ENCODE results near the gene PCK2. TPM values are rescaled to one million over a fixed set of nuclear protein-coding genes. Genes with fewer than 3 reads are reported as not detected.

PCK2 gene
- total RNA-seq, 1 donor from 2014 or later, result 62.7 TPM

DNA sequence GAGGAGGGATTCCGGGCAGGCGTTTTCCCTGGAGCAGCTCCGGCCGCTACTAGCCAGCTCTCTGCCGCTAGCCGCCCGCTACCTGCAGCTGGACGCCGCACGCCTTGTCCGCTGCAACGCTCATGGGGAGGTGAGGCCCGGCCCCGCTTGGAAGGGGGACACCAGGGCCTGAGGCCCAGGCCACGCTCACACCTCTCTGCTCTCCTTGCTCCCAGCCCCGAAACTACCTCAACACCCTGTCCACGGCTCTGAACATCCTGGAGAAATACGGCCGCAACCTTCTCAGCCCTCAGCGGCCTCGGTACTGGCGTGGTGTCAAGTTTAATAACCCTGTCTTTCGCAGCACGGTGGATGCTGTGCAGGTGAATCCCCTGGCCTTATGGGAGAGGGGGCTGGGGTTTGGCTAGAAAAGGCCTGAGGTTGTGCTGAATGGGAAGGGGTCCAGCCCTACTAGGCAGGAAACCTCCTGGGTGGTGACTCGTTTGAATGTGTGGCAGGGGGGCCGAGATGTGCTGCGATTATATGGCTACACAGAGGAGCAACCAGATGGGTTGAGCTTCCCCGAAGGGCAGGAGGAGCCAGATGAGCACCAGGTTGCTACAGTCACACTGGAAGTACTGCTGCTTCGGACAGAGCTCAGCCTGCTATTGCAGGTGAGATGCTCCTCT, 53.8 kb downstream of the PCK2 start:
- DNase-seq (ENCODE audit: low spot score), result no peak
- H3K27me3 Mint-ChIP-seq (ENCODE audit: low read depth), result no peaks in the 10 kb centered on the region
- H3K4me1 Mint-ChIP-seq (ENCODE audit: low read depth), result peaks cover 40% of the 10 kb centered on the region
- H3K36me3 Mint-ChIP-seq (ENCODE audit: low read depth), result peaks cover 82% of the 10 kb centered on the region
- intact Hi-C loops (cut with micrococcal nuclease), result loop anchor here (1.0 to 2.0 kb wide), 4 partner anchors 12 to 41 kb away; partner anchors contain the start of genes DCAF11, IPO4, IRF9 and NRL
- peak overlapping the region; percentile 100 for H3K4me3 Mint-ChIP-seq (ENCODE audit: low read depth)
- H3K27ac Mint-ChIP-seq, result peak overlapping the region; percentile 69
- no peaks in the 10 kb centered on the region for H3K9me3 Mint-ChIP-seq

- H3K4me1 Mint-ChIP-seq (ENCODE audit: low read depth), result peaks cover 30% of the 10 kb centered on the region
- H3K9me3 Mint-ChIP-seq, result no peaks in the 10 kb centered on the region
- intact Hi-C loops (cut with micrococcal nuclease), result no loop called here
- DNase-seq (ENCODE audit: low spot score), result no peak
- no peaks in the 10 kb centered on the region for H3K27me3 Mint-ChIP-seq (ENCODE audit: low read depth)
- H3K4me3 Mint-ChIP-seq (ENCODE audit: low read depth), result peak overlapping the region; percentile 100
- peaks cover 73% of the 10 kb centered on the region for H3K36me3 Mint-ChIP-seq (ENCODE audit: low read depth)
- no peak overlapping the region for H3K27ac Mint-ChIP-seq
Measured at GRCh38 chr14:24149302-24149969, 55.3 kb downstream of the PCK2 start.

- H3K9me3 Mint-ChIP-seq, result no peaks in the 10 kb centered on the region
- DNase-seq (ENCODE audit: low spot score), result no peak
- H3K27me3 Mint-ChIP-seq (ENCODE audit: low read depth), result no peaks in the 10 kb centered on the region
- intact Hi-C loops (cut with micrococcal nuclease), result no loop called here
- peaks cover 24% of the 10 kb centered on the region for H3K4me1 Mint-ChIP-seq (ENCODE audit: low read depth)
- peaks cover 73% of the 10 kb centered on the region for H3K36me3 Mint-ChIP-seq (ENCODE audit: low read depth)
- H3K4me3 Mint-ChIP-seq (ENCODE audit: low read depth), result no peak overlapping the region
- no peak overlapping the region for H3K27ac Mint-ChIP-seq
Measured at GRCh38 chr14:24150061-24150460, 56.0 kb downstream of the PCK2 start.

DNA sequence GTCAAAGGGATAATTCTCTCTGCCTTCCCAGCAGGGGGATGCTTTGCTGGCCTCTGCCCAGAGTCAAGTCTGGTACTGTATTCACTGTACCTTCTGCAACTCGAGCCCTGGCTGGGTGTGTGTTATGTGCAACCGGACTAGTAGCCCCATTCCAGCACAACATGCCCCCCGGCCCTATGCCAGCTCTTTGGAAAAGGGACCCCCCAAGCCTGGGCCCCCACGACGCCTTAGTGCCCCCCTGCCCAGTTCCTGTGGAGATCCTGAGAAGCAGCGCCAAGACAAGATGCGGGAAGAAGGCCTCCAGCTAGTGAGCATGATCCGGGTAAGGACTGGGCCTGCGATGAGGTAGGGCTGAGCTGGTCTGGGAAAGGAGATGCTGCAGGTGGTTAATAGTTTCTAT, 56.5 kb downstream of the PCK2 start:
- intact Hi-C loops (cut with micrococcal nuclease), result no loop called here
- Mint-ChIP-seq H3K4me3 (ENCODE audit: low read depth) (peak overlapping the region; percentile 33), H3K4me1 (ENCODE audit: low read depth) (peaks cover 20% of the 10 kb centered on the region), H3K9me3 (no peaks in the 10 kb centered on the region), H3K36me3 (ENCODE audit: low read depth) (peaks cover 73% of the 10 kb centered on the region), H3K27ac (peak overlapping the region; percentile 28), H3K27me3 (ENCODE audit: low read depth) (no peaks in the 10 kb centered on the region)
- DNase-seq (ENCODE audit: low spot score), result no peak

GRCh38 chr14:24150993-24151392, 56.9 kb downstream of the PCK2 start:
- Mint-ChIP-seq H3K4me3 (ENCODE audit: low read depth) (no peak overlapping the region), H3K36me3 (ENCODE audit: low read depth) (peaks cover 73% of the 10 kb centered on the region), H3K4me1 (ENCODE audit: low read depth) (peaks cover 19% of the 10 kb centered on the region), H3K27ac (no peak overlapping the region), H3K9me3 (no peaks in the 10 kb centered on the region), H3K27me3 (ENCODE audit: low read depth) (no peaks in the 10 kb centered on the region)
- intact Hi-C loops (cut with micrococcal nuclease), result no loop called here
- no peak for DNase-seq (ENCODE audit: low spot score)

DNA sequence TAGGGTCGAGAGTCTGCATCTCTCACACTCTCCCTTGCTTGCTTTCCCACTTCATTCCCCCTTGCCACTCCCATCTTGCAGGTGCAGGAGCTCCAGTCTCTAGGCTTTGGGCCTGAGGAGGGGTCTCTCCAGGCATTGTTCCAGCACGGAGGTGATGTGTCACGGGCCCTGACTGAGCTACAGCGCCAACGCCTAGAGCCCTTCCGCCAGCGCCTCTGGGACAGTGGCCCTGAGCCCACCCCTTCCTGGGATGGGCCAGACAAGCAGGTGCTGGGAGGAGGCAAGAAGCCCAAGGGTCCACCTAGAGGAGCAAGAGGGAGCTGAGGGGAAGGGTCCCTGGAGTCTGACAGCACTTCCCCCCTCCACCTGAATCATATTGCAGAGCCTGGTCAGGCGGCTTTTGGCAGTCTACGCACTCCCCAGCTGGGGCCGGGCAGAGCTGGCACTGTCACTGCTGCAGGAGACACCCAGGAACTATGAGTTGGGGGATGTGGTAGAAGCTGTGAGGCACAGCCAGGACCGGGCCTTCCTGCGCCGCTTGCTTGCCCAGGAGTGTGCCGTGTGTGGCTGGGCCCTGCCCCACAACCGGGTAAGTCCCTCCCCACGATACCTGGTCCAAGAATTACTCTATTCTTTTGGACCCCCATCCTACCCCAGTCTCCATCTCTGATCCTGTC, 57.4 kb downstream of the PCK2 start:
- Mint-ChIP-seq H3K27me3 (ENCODE audit: low read depth) (no peaks in the 10 kb centered on the region), H3K4me1 (ENCODE audit: low read depth) (peaks cover 19% of the 10 kb centered on the region), H3K27ac (no peak overlapping the region), H3K4me3 (ENCODE audit: low read depth) (no peak overlapping the region), H3K36me3 (ENCODE audit: low read depth) (peaks cover 73% of the 10 kb centered on the region), H3K9me3 (no peaks in the 10 kb centered on the region)
- intact Hi-C loops (cut with micrococcal nuclease), result no loop called here
- DNase-seq (ENCODE audit: low spot score), result no peak

Other genes starting within 250 kb of the PCK2 start
- gene DHRS4, start 140.5 kb upstream of the PCK2 start, total RNA-seq, result 17.8 and 22.5 TPM in 2 replicates
- 23.9 and 24.9 TPM in 2 replicates for gene DHRS4L2, start 105.4 kb upstream of the PCK2 start, total RNA-seq
- 1.3 and 1.7 TPM in 2 replicates for gene CARMIL3, start 42.3 kb upstream of the PCK2 start, total RNA-seq
- not detected in 2 replicates for gene CPNE6, start 22.7 kb upstream of the PCK2 start, total RNA-seq
- 67.2 and 77.3 TPM in 2 replicates for gene DCAF11, start 20.5 kb downstream of the PCK2 start, total RNA-seq
- gene NRL, start 20.6 kb downstream of the PCK2 start, total RNA-seq, result 1.6 and 1.8 TPM in 2 replicates
- 1.0 and 1.2 TPM in 2 replicates for gene FITM1, start 36.3 kb downstream of the PCK2 start, total RNA-seq
- gene PSME1, start 41.9 kb downstream of the PCK2 start, total RNA-seq, result 340 and 342 TPM in 2 replicates
- 26.4 and 30.4 TPM in 2 replicates for gene EMC9, start 47.3 kb downstream of the PCK2 start, total RNA-seq
- gene PSME2, start 52.3 kb downstream of the PCK2 start, total RNA-seq, result 567 TPM in 2 replicates
- gene RNF31, start 53.2 kb downstream of the PCK2 start, total RNA-seq, result 80.4 and 92.0 TPM in 2 replicates
- gene IRF9, start 67.0 kb downstream of the PCK2 start, total RNA-seq, result 124 and 129 TPM in 2 replicates
- gene REC8, start 77.8 kb downstream of the PCK2 start, total RNA-seq, result 20.0 and 28.2 TPM in 2 replicates
- 77.0 and 80.4 TPM in 2 replicates for gene IPO4, start 94.5 kb downstream of the PCK2 start, total RNA-seq
- gene TM9SF1, start 101.1 kb downstream of the PCK2 start, total RNA-seq, result 27.8 and 30.8 TPM in 2 replicates
- gene TSSK4, start 111.4 kb downstream of the PCK2 start, total RNA-seq, result 0.21 TPM in 1 of 2 replicates, not detected in the other
- gene CHMP4A, start 119.2 kb downstream of the PCK2 start, total RNA-seq, result 80.0 and 82.4 TPM in 2 replicates
- gene MDP1, start 121.8 kb downstream of the PCK2 start, total RNA-seq, result 13.2 and 13.5 TPM in 2 replicates
- 194 and 202 TPM in 2 replicates for gene NEDD8, start 138.1 kb downstream of the PCK2 start, total RNA-seq
- 36.3 and 43.8 TPM in 2 replicates for gene GMPR2, start 138.6 kb downstream of the PCK2 start, total RNA-seq
- gene TINF2, start 148.3 kb downstream of the PCK2 start, total RNA-seq, result 81.1 and 87.3 TPM in 2 replicates
- 3.4 and 4.4 TPM in 2 replicates for gene TGM1, start 168.9 kb downstream of the PCK2 start, total RNA-seq
- gene RABGGTA, start 177.3 kb downstream of the PCK2 start, total RNA-seq, result 33.9 and 38.4 TPM in 2 replicates
- gene DHRS1, start 205.5 kb downstream of the PCK2 start, total RNA-seq, result 9.7 and 10.4 TPM in 2 replicates
- gene NOP9, start 205.5 kb downstream of the PCK2 start, total RNA-seq, result 39.7 and 42.0 TPM in 2 replicates
- gene CIDEB, start 213.7 kb downstream of the PCK2 start, total RNA-seq, result 19.6 and 24.7 TPM in 2 replicates
- 7.9 and 9.5 TPM in 2 replicates for gene LTB4R2, start 215.8 kb downstream of the PCK2 start, total RNA-seq
- gene LTB4R, start 217.2 kb downstream of the PCK2 start, total RNA-seq, result 10.7 and 11.9 TPM in 2 replicates
- gene ADCY4, start 240.8 kb downstream of the PCK2 start, total RNA-seq, result 1.5 and 2.3 TPM in 2 replicates
- gene RIPK3, start 245.7 kb downstream of the PCK2 start, total RNA-seq, result 13.2 and 15.4 TPM in 2 replicates